SK-N-DZ (cell line): ENCODE measurements around the gene PDZD4.

Experiments used
- DNase-seq: peaks from one replicate; pipeline ENCODE4 v3.0.0-alpha.2; 2015; ENCODE audit warnings: low spot score

Gene PDZD4

GRCh38 chrX:153813161-153813560 lies 17.2 kb downstream of the PDZD4 start:
- no peak for DNase-seq

GRCh38 chrX:153812220-153812619 lies 18.1 kb downstream of the PDZD4 start:
- DNase-seq: no peak

- no peak for DNase-seq
Measured at GRCh38 chrX:153807976-153808375, 22.4 kb downstream of the PDZD4 start.

- no peak for DNase-seq
Measured at GRCh38 chrX:153806999-153807575, 23.3 kb downstream of the PDZD4 start.

- DNase-seq: no peak
Measured at GRCh38 chrX:153805436-153805835, 24.9 kb downstream of the PDZD4 start.

- no peak for DNase-seq
Measured at GRCh38 chrX:153804621-153805020, 25.7 kb downstream of the PDZD4 start.

- no peak for DNase-seq
Measured at GRCh38 chrX:153804100-153804595, 26.2 kb downstream of the PDZD4 start.

- no peak for DNase-seq
Measured at GRCh38 chrX:153803211-153804099, 26.9 kb downstream of the PDZD4 start.

- DNase-seq: no peak
Measured at GRCh38 chrX:153802513-153803045, 27.8 kb downstream of the PDZD4 start.

- no peak for DNase-seq
Measured at GRCh38 chrX:153801669-153802068, 28.7 kb downstream of the PDZD4 start.

GRCh38 chrX:153800746-153801145 lies 29.6 kb downstream of the PDZD4 start:
- no peak for DNase-seq

GRCh38 chrX:153800177-153800722 lies 30.1 kb downstream of the PDZD4 start:
- DNase-seq: no peak

GRCh38 chrX:153799326-153799725 lies 31.0 kb downstream of the PDZD4 start:
- no peak for DNase-seq

- no peak for DNase-seq
Measured at GRCh38 chrX:153797415-153798015, 32.8 kb downstream of the PDZD4 start.

- DNase-seq: no peak
Measured at GRCh38 chrX:153794897-153795816, 35.2 kb downstream of the PDZD4 start.

- DNase-seq: peak; percentile 93
Measured at GRCh38 chrX:153794018-153794896, 36.1 kb downstream of the PDZD4 start, which contains the start of the genes IDH3G and SSR4. TSS of gene IDH3G (minus strand) at chrX:153794375. CDS start at chrX:153794326, 49 bp downstream. TSS of gene SSR4 (plus strand) at chrX:153794668. CDS start at chrX:153794688, 20 bp downstream.

GRCh38 chrX:153793291-153793690 lies 37.1 kb downstream of the PDZD4 start:
- no peak for DNase-seq

GRCh38 chrX:153792368-153792767 lies 38.0 kb downstream of the PDZD4 start:
- DNase-seq: no peak

GRCh38 chrX:153791104-153791852 lies 39.1 kb downstream of the PDZD4 start:
- DNase-seq: no peak
